WTC11 (cell line): ENCODE measurements around the gene AEBP2.

Source experiments
- CTCF ChIP-seq: fragments of 200-600 bp; IDR thresholded peaks from 2 replicates; pipeline ENCODE4 v1.8.0; 2022; ENCODE audit warnings: antibody characterized with exemption
- USF1 ChIP-seq: sonication (generic); formaldehyde crosslinking; IDR thresholded peaks from 2 replicates; pipeline ENCODE4 v1.8.0; 2022; ENCODE audit warnings: mild to moderate bottlenecking, missing genetic modification reagents
- ZNF425 ChIP-seq: fragments of 250-450 bp; sonication (Bioruptor Pico); conservative IDR thresholded peaks from 2 replicates; pipeline ENCODE4 v1.9.0; 2021; ENCODE audit warnings: mild to moderate bottlenecking

GRCh38 chr12:19498099-19498498, 58.8 kb downstream of the AEBP2 start:
- no peak for TF ChIP-seq CTCF
- no peak for TF ChIP-seq ZNF425
- no peak for TF ChIP-seq USF1
